ENCODE data around the gene PFDN5.
A peak's percentile ranks its signal among the peaks of the same experiment; 100 is the strongest.
"Not testable (repeated sequence)": the region's sequence is repeated elsewhere in the genome, so short reads cannot be mapped to it uniquely, and the experiment has no call there.

Gene PFDN5

GRCh38 chr12:53287741-53288216, 7.6 kb upstream of the PFDN5 start:
- DNase-seq: peak; percentile 40

- no peak for DNase-seq
Observed at GRCh38 chr12:53288322-53288721, 7.0 kb upstream of the PFDN5 start.

GRCh38 chr12:53289891-53290290, 5.5 kb upstream of the PFDN5 start:
- no peak for DNase-seq

- no peak for DNase-seq
Observed at GRCh38 chr12:53290661-53291060, 4.7 kb upstream of the PFDN5 start.

GRCh38 chr12:53292426-53292825, 2.9 kb upstream of the PFDN5 start:
- no peak for DNase-seq

GRCh38 chr12:53295891-53296219, 513 bp downstream of the PFDN5 start:
- no peak for DNase-seq

GRCh38 chr12:53297106-53297505, 1.8 kb downstream of the PFDN5 start:
- not testable (repeated sequence) for DNase-seq

GRCh38 chr12:53298164-53298563, 2.8 kb downstream of the PFDN5 start:
- DNase-seq: no peak

GRCh38 chr12:53299101-53299453, 3.7 kb downstream of the PFDN5 start:
- DNase-seq: no peak

- peak; percentile 97 for DNase-seq
Observed at GRCh38 chr12:53299454-53300180, 4.3 kb downstream of the PFDN5 start, which contains the start of gene MYG1. TSS of gene MYG1 (plus strand) at chr12:53299695. CDS start at chr12:53299738, 43 bp downstream.

- DNase-seq: no peak
Observed at GRCh38 chr12:53300187-53300586, 4.8 kb downstream of the PFDN5 start.

- DNase-seq: no peak
Observed at GRCh38 chr12:53302903-53303302, 7.6 kb downstream of the PFDN5 start.

GRCh38 chr12:53306826-53307225, 11.5 kb downstream of the PFDN5 start:
- DNase-seq: no peak

GRCh38 chr12:53308276-53308675, 12.9 kb downstream of the PFDN5 start:
- DNase-seq: no peak

- DNase-seq: no peak
Observed at GRCh38 chr12:53313996-53314395, 18.7 kb downstream of the PFDN5 start.

GRCh38 chr12:53320352-53321195, 25.2 kb downstream of the PFDN5 start:
- DNase-seq: no peak

GRCh38 chr12:53324113-53324778, 28.9 kb downstream of the PFDN5 start:
- peak; percentile 67 for DNase-seq

- peak; percentile 94 for DNase-seq
Observed at GRCh38 chr12:53324779-53325510, 29.6 kb downstream of the PFDN5 start.

GRCh38 chr12:53325511-53326061, 30.2 kb downstream of the PFDN5 start:
- peak; percentile 79 for DNase-seq

GRCh38 chr12:53326460-53327185, 31.3 kb downstream of the PFDN5 start:
- no peak for DNase-seq

- no peak for DNase-seq
Observed at GRCh38 chr12:53327435-53328042, 32.2 kb downstream of the PFDN5 start.
